Endothelial cell of umbilical vein (primary cell): ENCODE measurements around the gene OCRL. TPM values are rescaled to one million over a fixed set of nuclear protein-coding genes. Genes with fewer than 3 reads are reported as not detected.

Experiments used
- BruUV-seq: library from RNA; stranded (reverse); fragments of 400-500 nt; replicated peaks from 2 replicates; lab custom pipeline; 2021; lab: Mats Ljungman, UMichigan
- CTCF ChIA-PET: fragments of 300-600, 350-600 bp; sonication (Branson Sonifier 250); formaldehyde crosslinking; loops from one replicate; lab custom pipeline; 2021; ENCODE audit warnings: antibody characterized with exemption, inconsistent platforms; lab: Charles Lee
- POLR2A ChIA-PET: fragments of 300-600, 350-600 bp; sonication (Branson Sonifier 250); formaldehyde crosslinking; loops from one replicate; lab custom pipeline; 2021; ENCODE audit warnings: antibody characterized with exemption, inconsistent platforms; lab: Charles Lee
- DNase-seq: peaks from one replicate; pipeline ENCODE4 v3.0.0-alpha.2; 2011; ENCODE audit warnings: low read depth, low spot score
- FAIRE-seq: peaks from 2 replicates; lab custom pipeline; 2011; peaks lifted over from hg19 to GRCh38; lab: Jason Lieb, UNC
- H2AFZ ChIP-seq: 2 replicates; pipeline ENCODE4 v1.6.0; 2012; ENCODE audit warnings: low read depth, low read length, control low read depth, inconsistent platforms
- H3K27ac ChIP-seq: 2 replicates; pipeline ENCODE4 v1.5.1; 2011; ENCODE audit warnings: low read depth, mild to moderate bottlenecking, control low read depth, low read length, moderate library complexity; ENCODE audit not compliant: insufficient read depth
- H3K27me3 ChIP-seq, 2 experiments: 2 replicates each; pipeline versions ENCODE4 v1.6.0 to v1.6.1; 2011; ENCODE audit warnings: low read length in 2 of 2, mixed read lengths in 1 of 2; ENCODE audit not compliant: control insufficient read depth in 2 of 2, insufficient read depth in 2 of 2
- H3K36me3 ChIP-seq, 2 experiments: 2 replicates in 1 of 2; 3 replicates in 1 of 2; pipeline ENCODE4 v1.5.1; 2011; ENCODE audit warnings: low read length in 2 of 2, mild to moderate bottlenecking in 1 of 2, moderate library complexity in 1 of 2; ENCODE audit not compliant: control insufficient read depth in 2 of 2, insufficient read depth in 2 of 2; ENCODE audit errors: extremely low read depth in 1 of 2
- H3K4me1 ChIP-seq: 3 replicates; pipeline ENCODE4 v1.5.1; 2011; ENCODE audit warnings: mild to moderate bottlenecking, low read length; ENCODE audit not compliant: control insufficient read depth, insufficient read depth; ENCODE audit errors: extremely low read depth
- H3K4me2 ChIP-seq: 2 replicates; pipeline ENCODE4 v1.6.1; 2011; ENCODE audit warnings: low read length, control low read depth, mixed read lengths; ENCODE audit not compliant: insufficient read depth
- H3K4me3 ChIP-seq, 3 experiments: fragments of 200-600 bp in 1 of 3; sonication (generic), shearing (Covaris generic) in 1 of 3; replicated peaks in 1 of 3; 2 replicates each; pipeline ENCODE4 v1.5.1; 2011 to 2016; ENCODE audit warnings: control low read depth in 3 of 3, low read length in 3 of 3, mild to moderate bottlenecking in 2 of 3, inconsistent platforms in 1 of 3, low read depth in 1 of 3, moderate library complexity in 1 of 3; ENCODE audit not compliant: insufficient read depth in 1 of 3
- H3K79me2 ChIP-seq: 2 replicates; pipeline ENCODE4 v1.6.0; 2012; ENCODE audit warnings: low read length, inconsistent platforms; ENCODE audit not compliant: control insufficient read depth, insufficient read depth
- H3K9ac ChIP-seq: replicated peaks from 2 replicates; pipeline ENCODE3; 2011; ENCODE audit warnings: low read length, control low read depth; ENCODE audit not compliant: insufficient read depth; ENCODE audit errors: extremely low read depth
- H3K9me1 ChIP-seq: replicated peaks from 3 replicates; pipeline ENCODE4 v1.6.0; 2011; ENCODE audit warnings: mild to moderate bottlenecking, low read length; ENCODE audit not compliant: control insufficient read depth, insufficient read depth; ENCODE audit errors: extremely low read depth
- H3K9me3 ChIP-seq: replicated peaks from 2 replicates; pipeline ENCODE4 v1.5.1; 2012; ENCODE audit warnings: low read length, inconsistent platforms; ENCODE audit not compliant: control insufficient read depth, insufficient read depth
- H4K20me1 ChIP-seq: replicated peaks from 2 replicates; pipeline ENCODE3; 2011; ENCODE audit warnings: mild to moderate bottlenecking, low read length; ENCODE audit not compliant: control insufficient read depth, insufficient read depth; ENCODE audit errors: extremely low read depth
- CTCF ChIP-seq, 2 donors: IDR thresholded peaks; 1 replicate in 1 of 2; 2 replicates in 1 of 2; pipeline ENCODE4 v1.5.1; 2011; ENCODE audit warnings: low read length in 2 of 2, mild to moderate bottlenecking in 2 of 2, moderate library complexity in 2 of 2, control low read depth in 1 of 2, inconsistent platforms in 1 of 2, low read depth in 1 of 2; ENCODE audit not compliant: insufficient read depth in 1 of 2; ENCODE audit errors: extremely low read depth in 1 of 2
- FOS ChIP-seq: IDR thresholded peaks from 2 replicates; pipeline ENCODE4 v1.6.1; 2011; ENCODE audit warnings: mild to moderate bottlenecking, low read length, moderate library complexity, borderline replicate concordance; ENCODE audit not compliant: insufficient read depth
- JUN ChIP-seq: IDR thresholded peaks from 2 replicates; pipeline ENCODE4 v1.6.1; 2011; ENCODE audit warnings: borderline replicate concordance, low read depth; ENCODE audit not compliant: insufficient read length, insufficient read depth
- POLR2AphosphoS5 ChIP-seq: IDR thresholded peaks from 2 replicates; pipeline ENCODE4 v1.6.1; 2012; ENCODE audit warnings: low read depth, mild to moderate bottlenecking, control low read depth, low read length, moderate library complexity; ENCODE audit not compliant: insufficient read depth
- dilution Hi-C: fragments of 300-500 bp; cut with MboI; formaldehyde crosslinking; loops from one replicate; pipeline ENCODE4 v1.15.0; 2019; ENCODE audit warnings: low sequenced_read_pairs; ENCODE audit not compliant: extremely low pct_ligation_motif_present
- intact Hi-C: fragments of 100-400 bp; cut with micrococcal nuclease; formaldehyde crosslinking; loops from one replicate; pipeline ENCODE4 v1.10.0; 2022
- polyA plus RNA-seq, 4 experiments: library from polyadenylated mRNA; depleted of rRNA in 3 of 4; stranded (reverse) in 3 of 4; unstranded in 1 of 4; fragments of >200 nt; gene quantifications; 2 replicates each; pipeline versions ENCODE4 v1.2.1 to v1.2.3, GENCODE V29; 2011 to 2012; ENCODE audit warnings: missing spikeins in 1 of 4
- total RNA-seq: library from RNA; stranded (reverse); gene quantifications from 2 replicates; pipeline ENCODE4 v1.2.3, GENCODE V29; 2021

Gene OCRL
- total and polyA plus RNA-seq, 2 donors (not counting 3 experiments of a cell fraction or from before 2014, with no cell fraction given), result 14.6 to 20.9 TPM

GRCh38 chrX:129626026-129626425 lies 86.0 kb downstream of the OCRL start:
- dilution Hi-C loops (no loop called here), intact Hi-C loops (no loop called here)
- DNase-seq, result no peak
- Histone ChIP-seq H3K9me3 (no peaks in the 10 kb centered on the region), H3K36me3 (no peaks in the 10 kb centered on the region), H3K79me2 (no peaks in the 10 kb centered on the region), H4K20me1 (no peaks in the 10 kb centered on the region), H2AFZ (no peak overlapping the region), H3K27me3 (no peaks in the 10 kb centered on the region), H3K4me3 (no peak overlapping the region), H3K4me1 (peaks cover 18% of the 10 kb centered on the region), H3K9ac (no peak overlapping the region), H3K9me1 (no peaks in the 10 kb centered on the region), H3K27ac (no peak overlapping the region), H3K4me2 (no peak overlapping the region)
- TF ChIP-seq JUN, result no peak
- ChIA-PET CTCF (interaction anchor here (3.3 kb wide), 1 partner anchor 11 kb away, joined by 16 read pairs; no protein-coding TSS in a partner anchor), POLR2A (no interaction called here)
- BruUV-seq, result no TSS peak
- FAIRE-seq, result no peak

GRCh38 chrX:129629837-129630236 lies 89.8 kb downstream of the OCRL start:
- Histone ChIP-seq H3K4me3 (no peak overlapping the region), H3K27me3 (no peaks in the 10 kb centered on the region), H3K4me2 (no peak overlapping the region), H4K20me1 (no peaks in the 10 kb centered on the region), H3K27ac (no peak overlapping the region), H3K9me1 (no peaks in the 10 kb centered on the region), H3K79me2 (no peaks in the 10 kb centered on the region), H2AFZ (no peak overlapping the region), H3K4me1 (no peaks in the 10 kb centered on the region), H3K9me3 (no peaks in the 10 kb centered on the region), H3K36me3 (no peaks in the 10 kb centered on the region), H3K9ac (no peak overlapping the region)
- dilution Hi-C loops (no loop called here), intact Hi-C loops (no loop called here)
- no TSS peak for BruUV-seq
- ChIA-PET CTCF (interaction anchor here (1.3 to 1.5 kb wide), 2 partner anchors 20 to 96 kb away, joined by 4 read pairs; no protein-coding TSS in a partner anchor), POLR2A (no interaction called here)
- no peak for FAIRE-seq
- TF ChIP-seq POLR2AphosphoS5 (no peak), CTCF (IDR thresholded peaks at IDR 0.05; ENCODE audit: extremely low read depth in 1 of 2, insufficient read depth in 1 of 2, low read depth in 1 of 2, low read length in 2 of 2) (no peak), FOS (no peak)
- no peak for DNase-seq
